ENCODE results near the gene OR10AD1.
"Not testable (repeated sequence)": the region's sequence is repeated elsewhere in the genome, so short reads cannot be mapped to it uniquely, and the experiment has no call there.

The OR10AD1 gene

DNA sequence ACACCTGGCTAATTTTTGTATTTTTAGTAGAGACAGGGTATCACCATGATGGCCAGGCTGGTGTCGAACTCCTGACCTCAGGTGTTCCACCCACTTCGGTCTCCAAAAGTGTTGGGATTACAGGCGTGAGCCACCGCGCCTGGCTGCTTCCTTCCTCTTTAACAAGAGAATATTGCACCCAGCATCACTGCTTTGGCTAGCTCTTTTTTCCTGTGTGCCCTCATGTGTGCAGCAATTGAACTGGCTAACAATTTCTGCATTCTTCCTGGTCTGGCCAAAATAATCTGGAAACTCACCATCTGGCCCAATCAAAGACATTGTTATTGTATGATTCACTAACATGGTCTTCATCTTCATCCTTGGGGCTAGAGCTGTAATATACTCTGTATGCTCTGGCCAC, 43.0 kb downstream of the OR10AD1 start:
- DNase-seq (ENCODE audit: low spot score) = no peak

DNA sequence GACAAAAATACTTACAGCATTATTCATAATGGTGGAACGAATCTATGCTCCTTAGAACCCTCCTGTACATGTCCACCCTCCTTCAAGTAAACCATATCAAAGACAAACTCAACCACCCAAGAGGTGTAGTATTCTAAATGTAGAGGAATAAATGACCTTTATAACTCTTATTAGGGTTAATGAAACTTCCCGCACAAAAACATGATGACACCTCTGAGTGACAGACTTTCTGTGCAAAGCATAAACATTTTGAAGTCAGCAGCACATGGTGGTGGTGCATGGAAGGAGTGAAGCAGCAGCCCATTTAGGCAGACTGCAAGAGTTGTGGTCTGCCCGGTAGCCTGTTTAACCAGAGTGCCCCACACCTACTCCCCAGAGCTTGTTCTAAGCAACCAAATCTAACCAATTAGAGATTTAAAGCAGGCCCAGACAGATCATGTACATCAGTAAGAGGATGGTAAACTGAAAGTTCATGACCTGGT, 45.2 kb downstream of the OR10AD1 start:
- no peak for DNase-seq (ENCODE audit: low spot score)

DNA sequence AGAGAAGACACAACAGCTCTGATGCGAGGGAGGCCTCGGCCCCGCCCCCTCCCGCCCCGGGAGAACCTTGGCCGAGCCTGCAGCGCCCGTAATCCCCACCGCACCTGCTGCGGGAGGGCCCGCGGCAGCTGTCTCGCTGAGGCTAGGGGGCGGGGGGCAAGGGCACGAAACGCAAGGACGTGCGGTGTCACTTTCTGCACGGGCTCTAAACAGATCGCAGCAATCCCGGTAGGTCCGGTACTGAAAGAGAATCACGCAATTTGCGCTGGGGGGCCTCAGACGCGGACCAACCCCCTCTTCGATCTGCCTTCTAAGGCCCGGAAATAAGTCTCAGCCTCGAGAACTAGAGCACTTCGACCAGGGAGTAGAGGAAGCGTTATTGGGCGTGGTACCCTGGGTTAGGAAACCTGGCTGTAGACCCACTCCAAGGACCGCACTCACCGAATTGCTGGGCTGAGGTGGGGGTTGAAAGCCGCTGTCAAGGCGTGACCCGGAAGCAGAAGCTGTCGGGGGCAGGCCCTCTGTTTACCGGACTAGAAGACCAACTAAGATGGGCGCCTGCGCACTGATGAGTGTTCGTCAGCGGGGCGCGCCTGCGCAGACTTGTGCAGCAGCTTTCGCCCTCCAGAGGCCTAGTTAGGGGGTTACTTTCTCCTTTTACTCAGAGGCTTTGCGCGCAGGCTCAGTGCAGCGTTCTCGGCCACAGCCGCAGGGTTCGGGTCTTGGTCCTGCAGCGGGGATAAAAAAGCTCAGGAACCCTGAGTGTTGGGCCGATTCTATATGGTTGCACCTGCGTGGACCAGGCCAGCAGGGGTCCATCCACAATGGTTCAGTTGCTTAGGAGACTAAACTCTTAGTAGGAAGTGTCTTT, 45.8 kb downstream of the OR10AD1 start, which contains the start of gene ASB8:
Gene ASB8 (minus strand): TSS at position 498 of the 871 bp plus-strand sequence. CDS start 4,019 bp downstream, outside the sequence.
- peak; percentile 99 for DNase-seq (ENCODE audit: low spot score)

DNA sequence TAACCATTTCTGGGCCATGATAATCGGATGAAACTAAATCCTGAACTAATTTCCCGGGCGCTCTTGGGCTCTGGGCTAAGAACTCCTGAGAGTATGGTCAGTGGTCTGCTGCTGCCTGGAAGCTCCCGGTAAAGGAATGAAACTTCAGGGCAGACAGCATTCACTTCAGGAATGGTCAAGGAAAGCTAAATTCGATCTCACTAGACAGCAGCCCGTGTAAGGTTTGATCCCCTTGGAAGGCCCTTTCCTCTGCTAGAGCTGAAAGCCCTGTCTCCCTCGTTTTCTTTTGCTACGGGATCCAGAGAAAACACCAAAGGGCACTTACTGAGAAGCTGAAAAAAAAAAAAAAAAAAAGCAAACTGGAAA, 46.5 kb downstream of the OR10AD1 start:
- DNase-seq (ENCODE audit: low spot score) = no peak

DNA sequence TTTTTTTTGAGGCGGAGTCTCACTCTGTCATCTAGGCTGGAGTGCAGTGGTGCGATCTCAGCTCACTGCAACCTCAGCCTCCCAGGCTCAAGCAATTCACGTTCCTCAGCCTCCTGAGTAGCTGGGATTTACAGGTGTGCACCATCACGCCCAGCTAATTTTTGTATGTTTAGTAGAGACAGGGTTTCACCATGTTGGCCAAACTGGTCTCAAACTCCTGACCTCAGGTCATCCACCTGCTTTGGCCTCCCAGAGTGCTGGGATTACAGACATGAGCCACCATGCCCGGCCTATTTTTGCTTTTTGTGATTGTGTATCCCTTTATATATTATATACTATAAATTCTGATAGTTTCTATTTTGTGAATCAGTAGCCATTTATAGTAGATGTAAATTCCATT, 47.3 kb downstream of the OR10AD1 start:
- not testable (repeated sequence) for DNase-seq (ENCODE audit: low spot score)
